DND-41 (cell line): ENCODE measurements around the gene DYNLT2.

Source experiments
- ATAC-seq: fragments of 200-7000 bp; cut with Tn5 transposase; 3 replicates; pipeline ENCODE4 v1.9.1; 2021; ENCODE audit warnings: low read depth; ENCODE audit not compliant: insufficient read depth
- DNase-seq: peaks from one replicate; pipeline ENCODE4 v3.0.0-alpha.2; 2020
- H2AFZ ChIP-seq: 2 replicates; pipeline ENCODE4 v1.6.0; 2012; ENCODE audit warnings: low read depth, low read length
- H3K27ac ChIP-seq: 2 replicates; pipeline ENCODE4 v1.5.1; 2012; ENCODE audit warnings: low read length, inconsistent platforms
- H3K27me3 ChIP-seq: fragments of 200-600 bp; sonication (generic); 2 replicates; pipeline ENCODE4 v1.6.0; 2012; ENCODE audit warnings: low read length, mild to moderate bottlenecking, inconsistent platforms; ENCODE audit not compliant: insufficient read depth, poor library complexity
- H3K36me3 ChIP-seq: 2 replicates; pipeline ENCODE4 v1.5.1; 2012; ENCODE audit warnings: low read length, inconsistent platforms; ENCODE audit not compliant: insufficient read depth
- H3K4me1 ChIP-seq: 2 replicates; pipeline ENCODE4 v1.5.1; 2012; ENCODE audit warnings: mild to moderate bottlenecking, low read length; ENCODE audit not compliant: insufficient read depth
- H3K4me2 ChIP-seq: 2 replicates; pipeline ENCODE4 v1.6.0; 2012; ENCODE audit warnings: mild to moderate bottlenecking, moderate library complexity, low read length, inconsistent platforms; ENCODE audit not compliant: insufficient read depth
- H3K4me3 ChIP-seq, 2 experiments: fragments of 200-600 bp in 1 of 2; shearing (Covaris generic) in 1 of 2; 2 replicates each; pipeline ENCODE4 v1.5.1; 2012 to 2016; ENCODE audit warnings: inconsistent platforms in 2 of 2, low read length in 2 of 2, mild to moderate bottlenecking in 2 of 2, low read depth in 1 of 2, moderate library complexity in 1 of 2
- H3K79me2 ChIP-seq: 2 replicates; pipeline ENCODE4 v1.6.0; 2012; ENCODE audit warnings: low read length, inconsistent platforms; ENCODE audit not compliant: insufficient read depth
- H3K9ac ChIP-seq: 2 replicates; pipeline ENCODE4 v1.6.0; 2012; ENCODE audit warnings: low read depth, mild to moderate bottlenecking, inconsistent platforms, low read length, moderate library complexity
- H3K9me3 ChIP-seq: 2 replicates; pipeline ENCODE4 v1.5.1; 2012; ENCODE audit warnings: low read length, moderate library complexity, mild to moderate bottlenecking, inconsistent platforms; ENCODE audit not compliant: insufficient read depth, severe bottlenecking
- H4K20me1 ChIP-seq: 2 replicates; pipeline ENCODE4 v1.6.0; 2012; ENCODE audit warnings: low read length; ENCODE audit not compliant: insufficient read depth
- CTCF ChIP-seq: IDR thresholded peaks from 2 replicates; pipeline ENCODE4 v1.5.1; 2012; ENCODE audit warnings: borderline replicate concordance, low read length, moderate library complexity, mild to moderate bottlenecking; ENCODE audit not compliant: poor library complexity, severe bottlenecking; ENCODE audit errors: extremely low read depth
- EZH2 ChIP-seq: IDR thresholded peaks from 3 replicates; pipeline ENCODE4 v1.6.1; 2012; ENCODE audit warnings: borderline replicate concordance, low read depth, mild to moderate bottlenecking, moderate library complexity, low read length, inconsistent platforms; ENCODE audit not compliant: severe bottlenecking

The DYNLT2 gene

DNA sequence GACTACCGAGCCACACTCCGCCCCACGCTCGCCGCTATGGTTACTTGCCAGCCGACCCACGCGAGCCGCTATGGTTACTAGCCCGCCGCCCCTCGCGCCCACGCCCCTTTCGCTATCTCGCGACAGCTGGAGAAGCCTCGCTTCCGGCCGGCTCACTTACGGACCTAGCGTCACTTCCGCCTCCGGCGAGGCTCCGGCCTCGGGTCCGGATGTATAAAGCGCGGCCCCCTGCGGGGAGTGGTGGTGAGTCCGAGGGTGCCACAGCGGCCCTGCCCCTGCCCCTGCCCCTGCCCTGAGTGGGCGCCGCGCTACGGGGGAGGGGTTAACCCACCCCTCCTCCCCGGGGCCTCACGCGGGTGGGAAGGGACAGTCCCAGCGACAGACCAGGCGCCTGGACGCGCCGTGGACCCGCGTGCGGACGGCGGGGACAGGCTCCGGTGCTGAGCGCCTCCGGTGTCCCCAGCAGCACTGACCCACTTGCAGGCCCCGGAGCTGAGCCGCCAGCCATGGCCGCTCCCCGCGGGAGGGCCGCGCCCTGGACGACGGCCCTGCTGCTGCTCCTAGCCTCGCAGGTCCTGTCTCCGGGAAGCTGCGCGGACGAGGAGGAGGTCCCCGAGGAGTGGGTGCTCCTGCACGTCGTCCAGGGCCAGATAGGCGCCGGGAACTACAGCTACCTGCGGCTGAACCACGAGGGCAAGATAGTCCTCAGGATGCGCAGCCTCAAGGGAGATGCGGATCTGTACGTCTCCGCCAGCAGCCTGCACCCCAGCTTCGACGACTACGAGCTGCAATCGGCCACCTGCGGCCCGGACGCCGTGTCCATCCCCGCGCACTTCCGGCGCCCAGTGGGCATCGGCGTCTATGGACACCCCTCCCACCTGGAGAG is 49.2 kb downstream of the DYNLT2 start, which contains the start of the genes C6orf120 and WDR27:
Gene C6orf120 (plus strand): TSS at position 173 of the 886 bp plus-strand sequence. CDS start 334 bp downstream, at position 507.
Gene WDR27 (minus strand): TSS at position 76 of the 886 bp plus-strand sequence. CDS start 13,024 bp downstream, outside the sequence.
- DNase-seq = peak; percentile 93
- Histone ChIP-seq H2AFZ (peak within 1 kb of the TSS; percentile 96), H3K4me2 (peak within 1 kb of the TSS; percentile 93), H3K27me3 (no peaks in the 10 kb centered on the region), H4K20me1 (peaks cover 30% of the 10 kb centered on the region), H3K4me1 (peaks cover 55% of the 10 kb centered on the region), H3K79me2 (peaks cover 74% of the 10 kb centered on the region), H3K9ac (peak within 1 kb of the TSS; percentile 97), H3K9me3 (peaks cover 1% of the 10 kb centered on the region), H3K36me3 (peaks cover 51% of the 10 kb centered on the region), H3K27ac (peak within 1 kb of the TSS; percentile 87), H3K4me3 (peak within 1 kb of the TSS; percentile 91 to 98)
- ATAC-seq = peak; percentile 90
- no peak for TF ChIP-seq CTCF
- no peak for TF ChIP-seq EZH2

DNA sequence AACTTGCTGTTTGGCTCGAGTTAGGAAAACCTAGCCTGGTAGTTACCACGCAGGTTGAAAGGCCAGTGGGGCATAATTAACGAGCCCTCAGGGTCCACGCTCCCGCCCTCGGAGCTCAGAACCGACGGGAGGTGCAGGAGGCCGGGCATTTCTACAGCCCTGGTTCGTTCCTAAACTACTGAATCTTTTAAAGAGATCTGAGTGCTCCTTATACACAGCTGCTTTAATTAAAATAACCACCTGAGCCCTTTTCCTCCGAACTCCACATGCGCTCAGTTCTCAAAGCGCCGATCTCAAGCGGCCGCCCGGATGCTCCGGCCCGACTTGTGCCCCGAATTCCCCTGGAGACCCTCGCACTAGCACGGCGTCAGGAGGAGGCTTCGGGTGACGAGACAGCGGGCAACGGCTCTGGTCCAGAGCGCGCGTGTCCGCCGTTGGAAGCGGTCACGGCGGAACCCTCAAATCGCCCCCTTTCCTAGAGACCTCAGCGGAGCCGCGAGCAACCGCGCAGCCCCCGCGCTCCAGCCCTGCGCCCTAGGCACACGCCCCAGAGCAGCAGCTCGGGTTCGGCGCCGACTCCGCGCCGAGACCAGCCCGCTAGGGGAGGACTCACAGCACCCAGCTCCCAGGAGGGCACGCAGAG is 49.9 kb downstream of the DYNLT2 start:
- peaks cover 30% of the 10 kb centered on the region for H4K20me1 ChIP-seq
- peaks cover 3% of the 10 kb centered on the region for H3K9me3 ChIP-seq
- DNase-seq (no peak), ATAC-seq (peak; percentile 24)
- H3K4me1 ChIP-seq = peaks cover 55% of the 10 kb centered on the region
- H3K27me3 ChIP-seq = no peaks in the 10 kb centered on the region
- H3K9ac ChIP-seq = peak overlapping the region; percentile 97
- peak overlapping the region; percentile 91 to 98 for H3K4me3 ChIP-seq
- peak overlapping the region; percentile 87 for H3K27ac ChIP-seq
- peaks cover 46% of the 10 kb centered on the region for H3K36me3 ChIP-seq
- H3K4me2 ChIP-seq = peak overlapping the region; percentile 93
- H3K79me2 ChIP-seq = peaks cover 70% of the 10 kb centered on the region
- TF ChIP-seq EZH2 (no peak), CTCF (no peak)
- peak overlapping the region; percentile 96 for H2AFZ ChIP-seq

DNA sequence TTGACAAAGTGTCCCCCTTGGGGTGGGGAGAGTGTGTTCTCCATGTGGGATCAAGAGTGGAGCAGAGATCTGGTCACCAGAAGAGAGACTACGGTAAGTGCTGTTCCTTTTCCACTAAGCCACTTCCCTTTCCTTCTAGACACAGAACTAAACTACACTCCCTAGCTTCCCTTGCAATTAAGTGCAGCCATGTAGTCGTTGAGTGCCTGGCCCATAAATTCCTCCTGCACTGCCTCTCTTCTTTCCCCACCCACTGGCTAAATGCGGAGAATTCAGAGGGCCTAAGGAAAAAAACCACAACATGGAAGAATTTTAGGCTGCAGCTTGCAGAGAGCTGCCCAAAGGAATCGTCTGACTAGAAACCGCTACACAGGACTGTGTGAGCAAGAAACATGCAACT is 51.1 kb downstream of the DYNLT2 start:
- H3K9me3 ChIP-seq = peaks cover 8% of the 10 kb centered on the region
- no peak for ATAC-seq
- H3K9ac ChIP-seq = peak overlapping the region; percentile 97
- H4K20me1 ChIP-seq = peaks cover 24% of the 10 kb centered on the region
- H3K4me3 ChIP-seq = peak overlapping the region in 1 of 2 experiments; percentile 98; a peak in 1 of 4 replicates
- no peak for DNase-seq
- H3K79me2 ChIP-seq = peaks cover 62% of the 10 kb centered on the region
- TF ChIP-seq CTCF (no peak), EZH2 (no peak)
- H3K4me2 ChIP-seq = peak overlapping the region; percentile 93
- H3K27me3 ChIP-seq = no peaks in the 10 kb centered on the region
- H3K4me1 ChIP-seq = peaks cover 47% of the 10 kb centered on the region
- H3K27ac ChIP-seq = no peak overlapping the region
- no peak overlapping the region for H2AFZ ChIP-seq
- H3K36me3 ChIP-seq = peaks cover 37% of the 10 kb centered on the region
